ENCODE data around the gene MAPK13. TPM values are rescaled to one million over a fixed set of nuclear protein-coding genes. Genes with fewer than 3 reads are reported as not detected.

Gene MAPK13
- total and polyA plus RNA-seq, 2 donors (not counting 1 experiment from before 2014, with no cell fraction given) = 20.6 to 34.8 TPM

DNA sequence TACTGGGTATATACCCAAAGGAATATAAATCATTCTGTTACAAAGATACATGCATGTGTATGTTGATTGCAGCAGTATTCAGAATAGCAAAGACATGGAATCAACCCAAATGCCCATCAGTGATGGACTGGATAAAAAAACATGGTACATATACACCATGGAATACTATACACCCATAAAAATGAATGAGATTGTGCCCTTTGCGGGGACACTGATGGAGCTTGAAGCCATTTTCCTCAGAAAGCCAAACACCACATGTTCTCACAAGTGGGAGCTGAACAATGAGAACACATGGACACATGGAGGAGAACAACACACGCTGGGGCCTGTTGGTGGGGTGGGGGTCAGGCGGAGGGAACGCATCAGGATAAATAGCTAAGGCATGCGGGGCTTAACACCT lies 41.3 kb upstream of the MAPK13 start:
- no peaks in the 10 kb centered on the region for H3K27me3 Mint-ChIP-seq
- H3K4me1 ChIP-seq (ENCODE audit: control insufficient read depth in 2 of 2, insufficient read depth in 2 of 2, low read length in 2 of 2) = peaks cover 6 to 7% of the 10 kb centered on the region in 2 donors
- H3K4me3 ChIP-seq (ENCODE audit: control extremely low read depth in 1 of 5, extremely low read depth in 1 of 5, insufficient read depth in 1 of 5, low read depth in 2 of 5, low read length in 4 of 5) = no peak overlapping the region
- ATAC-seq (ENCODE audit: low read depth) (no peak), DNase-seq (no peak)
- H3K4me2 ChIP-seq (replicated peaks; ENCODE audit: low read depth, low read length, poor library complexity, severe bottlenecking) = no peak overlapping the region
- ChIA-PET CTCF (interaction anchor here (1.1 to 1.4 kb wide), 3 partner anchors 19 to 63 kb away, joined by 3 to 5 read pairs (median 3); partner anchors contain the start of gene MAPK14), POLR2A (interaction anchor here (0.6 kb wide), 1 partner anchor 271 kb away, joined by 3 read pairs; no protein-coding TSS in a partner anchor)
- no peaks in the 10 kb centered on the region for H3K9me3 Mint-ChIP-seq (ENCODE audit: insufficient read depth)
- no peak overlapping the region for H3K9ac ChIP-seq (ENCODE audit: low read length)
- H3K36me3 ChIP-seq (replicated peaks in 1 of 2; ENCODE audit: control extremely low read depth in 1 of 2, control insufficient read depth in 1 of 2, extremely low read depth in 1 of 2, insufficient read depth in 2 of 2, low read length in 1 of 2) = peaks cover 0 to 18% of the 10 kb centered on the region in 2 experiments
- H2AFZ ChIP-seq (ENCODE audit: insufficient read depth, low read depth, low read length, poor library complexity, severe bottlenecking) = no peak overlapping the region
- no peak overlapping the region for H3K27ac Mint-ChIP-seq
- H4K20me1 ChIP-seq (ENCODE audit: control insufficient read depth, insufficient read depth, low read length, poor library complexity, severe bottlenecking) = no peaks in the 10 kb centered on the region
- H3K4me3 Mint-ChIP-seq = no peak overlapping the region
- H3K9me3 ChIP-seq (ENCODE audit: control extremely low read depth in 1 of 3, control insufficient read depth in 2 of 3, insufficient read depth in 1 of 3, low read length in 2 of 3) = no peaks in the 10 kb centered on the region
- peaks cover 21% of the 10 kb centered on the region for H3K4me1 Mint-ChIP-seq
- WGBS (ENCODE audit: insufficient coverage) = 100% methylated on average over 1 of the region's 5 CpGs
- no peak overlapping the region for H3K27ac ChIP-seq (ENCODE audit: low read length in 2 of 2)
- H3K79me2 ChIP-seq (ENCODE audit: control insufficient read depth, insufficient read depth, low read length) = no peaks in the 10 kb centered on the region
- intact Hi-C loops (cut with micrococcal nuclease) = no loop called here
- H3K27me3 ChIP-seq (replicated peaks in 1 of 4; ENCODE audit: control extremely low read depth in 1 of 4, control insufficient read depth in 3 of 4, insufficient read depth in 4 of 4, low read length in 3 of 4) = no peaks in the 10 kb centered on the region
- TF ChIP-seq CTCF (IDR thresholded peaks at IDR 0.05) (no peak), EZH2 (IDR thresholded peaks at IDR 0.05; ENCODE audit: borderline replicate concordance, insufficient read depth, low read depth, low read length, poor library complexity, severe bottlenecking) (no peak)

DNA sequence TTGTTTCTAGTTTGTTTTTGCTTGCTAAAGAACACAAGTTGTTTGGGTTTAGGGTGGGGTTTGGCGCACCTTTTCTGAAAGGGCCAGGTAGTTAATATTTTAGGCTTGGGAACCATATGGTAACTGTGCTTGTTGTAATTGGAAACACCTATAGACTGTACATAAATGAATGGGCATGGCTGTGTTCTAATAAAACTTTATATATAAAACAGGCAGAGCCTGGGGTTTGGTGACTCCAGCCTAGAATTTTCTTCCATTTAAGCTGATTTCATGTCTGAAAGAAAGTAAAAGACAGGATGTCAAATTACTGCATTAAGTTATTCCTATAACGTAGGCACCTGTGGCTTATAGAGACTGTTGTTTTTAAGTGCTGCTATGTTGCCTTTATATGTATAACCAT lies 36.1 kb upstream of the MAPK13 start:
- ChIA-PET POLR2A (interaction anchor here (1.5 kb wide), 1 partner anchor 67 kb away, joined by 4 read pairs; the partner anchor contains the start of gene MAPK14), CTCF (interaction anchor here (0.7 to 7.5 kb wide), 27 partner anchors 10 to 510 kb away, joined by 3 to 150 read pairs (median 6); partner anchors contain the start of genes ARMC12, MAPK13, MAPK14 and SLC26A8)
- Histone ChIP-seq H3K4me2 (replicated peaks; ENCODE audit: low read depth, low read length, poor library complexity, severe bottlenecking) (no peak overlapping the region), H3K36me3 (replicated peaks in 1 of 2; ENCODE audit: control extremely low read depth in 1 of 2, control insufficient read depth in 1 of 2, extremely low read depth in 1 of 2, insufficient read depth in 2 of 2, low read length in 1 of 2) (peaks cover 0 to 11% of the 10 kb centered on the region in 2 experiments), H3K27me3 (replicated peaks in 1 of 4; ENCODE audit: control extremely low read depth in 1 of 4, control insufficient read depth in 3 of 4, insufficient read depth in 4 of 4, low read length in 3 of 4) (no peaks in the 10 kb centered on the region), H3K79me2 (ENCODE audit: control insufficient read depth, insufficient read depth, low read length) (no peaks in the 10 kb centered on the region), H3K4me3 (ENCODE audit: control extremely low read depth in 1 of 5, extremely low read depth in 1 of 5, insufficient read depth in 1 of 5, low read depth in 2 of 5, low read length in 4 of 5) (no peak overlapping the region), H3K9me3 (ENCODE audit: control extremely low read depth in 1 of 3, control insufficient read depth in 2 of 3, insufficient read depth in 1 of 3, low read length in 2 of 3) (no peaks in the 10 kb centered on the region), H3K9ac (ENCODE audit: low read length) (no peak overlapping the region), H3K4me1 (ENCODE audit: control insufficient read depth in 2 of 2, insufficient read depth in 2 of 2, low read length in 2 of 2) (peaks cover 18 to 19% of the 10 kb centered on the region in 2 donors), H3K27ac (ENCODE audit: low read length in 2 of 2) (peak overlapping the region in 1 of 2 donors; percentile 35), H2AFZ (ENCODE audit: insufficient read depth, low read depth, low read length, poor library complexity, severe bottlenecking) (no peak overlapping the region), H4K20me1 (ENCODE audit: control insufficient read depth, insufficient read depth, low read length, poor library complexity, severe bottlenecking) (no peaks in the 10 kb centered on the region)
- H3K9me3 Mint-ChIP-seq (ENCODE audit: insufficient read depth) = no peaks in the 10 kb centered on the region
- H3K4me3 Mint-ChIP-seq = no peak overlapping the region
- H3K27ac Mint-ChIP-seq = no peak overlapping the region
- TF ChIP-seq CTCF (IDR thresholded peaks at IDR 0.05) = no peak
- TF ChIP-seq EZH2 (IDR thresholded peaks at IDR 0.05; ENCODE audit: borderline replicate concordance, insufficient read depth, low read depth, low read length, poor library complexity, severe bottlenecking) = no peak
- ATAC-seq (ENCODE audit: low read depth) (no peak), DNase-seq (no peak)
- no CpG with 5 or more reads among the region's 2 CpGs for WGBS (ENCODE audit: insufficient coverage)
- H3K4me1 Mint-ChIP-seq = peaks cover 27% of the 10 kb centered on the region
- no peaks in the 10 kb centered on the region for H3K27me3 Mint-ChIP-seq
- intact Hi-C loops (cut with micrococcal nuclease) = loop anchor here (2.0 to 10.0 kb wide), 5 partner anchors 15 to 571 kb away; partner anchors contain the start of gene MAPK13
